GM23338 (cell line): ENCODE measurements around the gene OSBPL6. TPM values are rescaled to one million over a fixed set of nuclear protein-coding genes. Genes with fewer than 3 reads are reported as not detected.

Experiments
- ATAC-seq: fragments of 200-7000 bp; cut with Tn5 transposase; 3 replicates; pipeline ENCODE4 v1.9.1; 2020
- DNase-seq: peaks from one replicate; pipeline ENCODE4 v3.0.0-alpha.2; 2015; ENCODE audit warnings: low spot score
- H2AFZ ChIP-seq: fragments of 200-600 bp; sonication (generic); 2 replicates; pipeline ENCODE4 v1.8.0; 2016; ENCODE audit warnings: antibody characterized with exemption, mild to moderate bottlenecking, moderate library complexity
- H3F3A ChIP-seq: fragments of 200-600 bp; sonication (generic); replicated peaks from 2 replicates; pipeline ENCODE4 v1.8.0; 2017; ENCODE audit warnings: antibody characterized with exemption, mixed run types, low read depth
- H3K27ac ChIP-seq: fragments of 200-600 bp; sonication (generic); 2 replicates; pipeline ENCODE4 v1.6.1; 2016; ENCODE audit warnings: low read depth
- H3K27me3 ChIP-seq: fragments of 200-600 bp; sonication (generic); 2 replicates; pipeline ENCODE4 v1.8.0; 2016; ENCODE audit warnings: mild to moderate bottlenecking, mixed run types, moderate library complexity; ENCODE audit not compliant: insufficient read depth
- H3K36me3 ChIP-seq: fragments of 200-600 bp; sonication (generic); 2 replicates; pipeline ENCODE4 v1.8.0; 2016; ENCODE audit warnings: mild to moderate bottlenecking; ENCODE audit not compliant: insufficient read depth
- H3K4me1 ChIP-seq: fragments of 200-600 bp; sonication (generic); 2 replicates; pipeline ENCODE4 v1.8.0; 2016; ENCODE audit warnings: mild to moderate bottlenecking, moderate library complexity; ENCODE audit not compliant: insufficient read depth
- H3K4me2 ChIP-seq: fragments of 200-600 bp; sonication (generic); 2 replicates; pipeline ENCODE4 v1.7.1; 2017; ENCODE audit warnings: mixed run types
- H3K4me3 ChIP-seq: fragments of 200-600 bp; sonication (generic); 2 replicates; pipeline ENCODE4 v1.6.1; 2016; ENCODE audit warnings: mixed run types
- H3K79me2 ChIP-seq: fragments of 200-600 bp; sonication (generic); replicated peaks from 2 replicates; pipeline ENCODE4 v1.8.0; 2017; ENCODE audit warnings: mild to moderate bottlenecking; ENCODE audit not compliant: insufficient read depth
- H3K9me2 ChIP-seq: fragments of 200-600 bp; sonication (generic); 2 replicates; pipeline ENCODE4 v1.8.0; 2017; ENCODE audit not compliant: insufficient read depth
- H4K20me1 ChIP-seq: fragments of 200-600 bp; sonication (generic); replicated peaks from 2 replicates; pipeline ENCODE4 v1.8.0; 2017; ENCODE audit warnings: mild to moderate bottlenecking; ENCODE audit not compliant: insufficient read depth
- H3K27ac Mint-ChIP-seq: 2 replicates; pipeline ENCODE4 v1.8.0; 2020; ENCODE audit warnings: inconsistent platforms, mild to moderate bottlenecking, moderate library complexity, mixed read lengths
- H3K27me3 Mint-ChIP-seq: 3 replicates; pipeline ENCODE4 v1.8.0; 2022; ENCODE audit warnings: low read depth, mild to moderate bottlenecking, moderate library complexity, mixed read lengths, inconsistent platforms; ENCODE audit not compliant: insufficient read depth, poor library complexity
- H3K36me3 Mint-ChIP-seq: 3 replicates; pipeline ENCODE4 v1.8.0; 2021; ENCODE audit warnings: low read depth, mild to moderate bottlenecking, inconsistent platforms, moderate library complexity, mixed read lengths
- H3K4me1 Mint-ChIP-seq: 3 replicates; pipeline ENCODE4 v1.8.0; 2020; ENCODE audit warnings: mild to moderate bottlenecking, inconsistent platforms, mixed read lengths
- H3K4me3 Mint-ChIP-seq: 3 replicates; pipeline ENCODE4 v1.8.0; 2021; ENCODE audit warnings: moderate library complexity, mild to moderate bottlenecking, inconsistent platforms, mixed read lengths
- H3K9me3 Mint-ChIP-seq: 3 replicates; pipeline ENCODE4 v1.8.0; 2020; ENCODE audit warnings: moderate library complexity, mild to moderate bottlenecking, inconsistent platforms, mixed read lengths
- CREB1 ChIP-seq: fragments of 250-450 bp; sonication (Bioruptor Pico); IDR thresholded peaks from 2 replicates; pipeline ENCODE4 v1.5.0; 2020; ENCODE audit warnings: low read depth, mild to moderate bottlenecking, moderate library complexity
- NANOG ChIP-seq: IDR thresholded peaks from 2 replicates; pipeline ENCODE4 v1.6.1; 2016; ENCODE audit warnings: antibody characterized with exemption, borderline replicate concordance
- STAT1 ChIP-seq: IDR thresholded peaks from one replicate; pipeline ENCODE4 v1.6.1; 2016; ENCODE audit warnings: antibody characterized with exemption; ENCODE audit not compliant: unreplicated experiment
- ZNF114 ChIP-seq: fragments of 250-450 bp; sonication (Bioruptor Pico); IDR thresholded peaks from 2 replicates; pipeline ENCODE4 v1.5.0; 2020; ENCODE audit warnings: mild to moderate bottlenecking, moderate library complexity
- polyA plus RNA-seq: library from polyadenylated mRNA; unstranded; fragments of >200 nt; fragmentation: Nextera tagmentation; extraction: Ambion mirVana; gene quantifications from 2 replicates; pipeline ENCODE4 v1.2.1, GENCODE V29; 2016
- total RNA-seq: library from RNA; depleted of rRNA; stranded (reverse); fragments of >200 nt; shearing (Covaris generic); gene quantifications from 2 replicates; pipeline ENCODE4 v1.2.3, GENCODE V29; 2014
- TF ChIP-seq, protein P1 (sequence below): fragments of 250-450 bp; sonication (Bioruptor Pico); IDR thresholded peaks from 2 replicates; pipeline ENCODE4 v1.5.0; 2020; ENCODE audit warnings: mild to moderate bottlenecking, moderate library complexity
- TF ChIP-seq, protein P2 (sequence below): IDR thresholded peaks from 2 replicates; pipeline ENCODE4 v1.6.1; 2016; ENCODE audit warnings: antibody characterized with exemption
- TF ChIP-seq, protein P3 (sequence below), 2 experiments: fragments of 200-600 bp in 1 of 2; sonication (generic) in 1 of 2; conservative IDR thresholded peaks; 2 replicates each; pipeline versions ENCODE4 v1.5.1 to v1.6.1; 2016 to 2017; ENCODE audit warnings: antibody characterized with exemption in 2 of 2, low read depth in 2 of 2, mild to moderate bottlenecking in 2 of 2, moderate library complexity in 1 of 2
- TF ChIP-seq, protein P4 (sequence below): IDR thresholded peaks from one replicate; pipeline ENCODE4 v1.6.1; 2018; ENCODE audit warnings: antibody characterized with exemption; ENCODE audit not compliant: unreplicated experiment

Gene OSBPL6
- total and polyA plus RNA-seq, 2 experiments from 2014 or later: 6.0 to 8.5 TPM

DNA sequence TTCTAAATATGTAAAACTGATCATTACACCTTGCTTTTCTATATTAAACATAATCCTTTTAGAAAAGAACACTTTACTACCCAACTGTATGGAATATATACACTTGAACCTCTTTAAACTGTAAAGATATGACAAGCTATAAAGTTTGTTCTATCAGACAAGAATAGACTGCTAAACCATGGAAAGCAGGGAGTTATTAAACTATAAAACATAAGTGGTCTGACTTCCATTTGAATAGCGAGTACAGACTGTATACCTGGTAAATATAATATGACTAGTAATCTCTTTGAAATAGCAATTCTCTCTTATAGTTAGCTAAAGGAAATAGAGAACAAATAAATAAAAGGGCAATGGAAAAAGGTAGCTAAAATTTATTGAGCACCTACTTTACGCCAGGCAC is 131.0 kb downstream of the OSBPL6 start (continued):
- TF ChIP-seq, protein P1, sequence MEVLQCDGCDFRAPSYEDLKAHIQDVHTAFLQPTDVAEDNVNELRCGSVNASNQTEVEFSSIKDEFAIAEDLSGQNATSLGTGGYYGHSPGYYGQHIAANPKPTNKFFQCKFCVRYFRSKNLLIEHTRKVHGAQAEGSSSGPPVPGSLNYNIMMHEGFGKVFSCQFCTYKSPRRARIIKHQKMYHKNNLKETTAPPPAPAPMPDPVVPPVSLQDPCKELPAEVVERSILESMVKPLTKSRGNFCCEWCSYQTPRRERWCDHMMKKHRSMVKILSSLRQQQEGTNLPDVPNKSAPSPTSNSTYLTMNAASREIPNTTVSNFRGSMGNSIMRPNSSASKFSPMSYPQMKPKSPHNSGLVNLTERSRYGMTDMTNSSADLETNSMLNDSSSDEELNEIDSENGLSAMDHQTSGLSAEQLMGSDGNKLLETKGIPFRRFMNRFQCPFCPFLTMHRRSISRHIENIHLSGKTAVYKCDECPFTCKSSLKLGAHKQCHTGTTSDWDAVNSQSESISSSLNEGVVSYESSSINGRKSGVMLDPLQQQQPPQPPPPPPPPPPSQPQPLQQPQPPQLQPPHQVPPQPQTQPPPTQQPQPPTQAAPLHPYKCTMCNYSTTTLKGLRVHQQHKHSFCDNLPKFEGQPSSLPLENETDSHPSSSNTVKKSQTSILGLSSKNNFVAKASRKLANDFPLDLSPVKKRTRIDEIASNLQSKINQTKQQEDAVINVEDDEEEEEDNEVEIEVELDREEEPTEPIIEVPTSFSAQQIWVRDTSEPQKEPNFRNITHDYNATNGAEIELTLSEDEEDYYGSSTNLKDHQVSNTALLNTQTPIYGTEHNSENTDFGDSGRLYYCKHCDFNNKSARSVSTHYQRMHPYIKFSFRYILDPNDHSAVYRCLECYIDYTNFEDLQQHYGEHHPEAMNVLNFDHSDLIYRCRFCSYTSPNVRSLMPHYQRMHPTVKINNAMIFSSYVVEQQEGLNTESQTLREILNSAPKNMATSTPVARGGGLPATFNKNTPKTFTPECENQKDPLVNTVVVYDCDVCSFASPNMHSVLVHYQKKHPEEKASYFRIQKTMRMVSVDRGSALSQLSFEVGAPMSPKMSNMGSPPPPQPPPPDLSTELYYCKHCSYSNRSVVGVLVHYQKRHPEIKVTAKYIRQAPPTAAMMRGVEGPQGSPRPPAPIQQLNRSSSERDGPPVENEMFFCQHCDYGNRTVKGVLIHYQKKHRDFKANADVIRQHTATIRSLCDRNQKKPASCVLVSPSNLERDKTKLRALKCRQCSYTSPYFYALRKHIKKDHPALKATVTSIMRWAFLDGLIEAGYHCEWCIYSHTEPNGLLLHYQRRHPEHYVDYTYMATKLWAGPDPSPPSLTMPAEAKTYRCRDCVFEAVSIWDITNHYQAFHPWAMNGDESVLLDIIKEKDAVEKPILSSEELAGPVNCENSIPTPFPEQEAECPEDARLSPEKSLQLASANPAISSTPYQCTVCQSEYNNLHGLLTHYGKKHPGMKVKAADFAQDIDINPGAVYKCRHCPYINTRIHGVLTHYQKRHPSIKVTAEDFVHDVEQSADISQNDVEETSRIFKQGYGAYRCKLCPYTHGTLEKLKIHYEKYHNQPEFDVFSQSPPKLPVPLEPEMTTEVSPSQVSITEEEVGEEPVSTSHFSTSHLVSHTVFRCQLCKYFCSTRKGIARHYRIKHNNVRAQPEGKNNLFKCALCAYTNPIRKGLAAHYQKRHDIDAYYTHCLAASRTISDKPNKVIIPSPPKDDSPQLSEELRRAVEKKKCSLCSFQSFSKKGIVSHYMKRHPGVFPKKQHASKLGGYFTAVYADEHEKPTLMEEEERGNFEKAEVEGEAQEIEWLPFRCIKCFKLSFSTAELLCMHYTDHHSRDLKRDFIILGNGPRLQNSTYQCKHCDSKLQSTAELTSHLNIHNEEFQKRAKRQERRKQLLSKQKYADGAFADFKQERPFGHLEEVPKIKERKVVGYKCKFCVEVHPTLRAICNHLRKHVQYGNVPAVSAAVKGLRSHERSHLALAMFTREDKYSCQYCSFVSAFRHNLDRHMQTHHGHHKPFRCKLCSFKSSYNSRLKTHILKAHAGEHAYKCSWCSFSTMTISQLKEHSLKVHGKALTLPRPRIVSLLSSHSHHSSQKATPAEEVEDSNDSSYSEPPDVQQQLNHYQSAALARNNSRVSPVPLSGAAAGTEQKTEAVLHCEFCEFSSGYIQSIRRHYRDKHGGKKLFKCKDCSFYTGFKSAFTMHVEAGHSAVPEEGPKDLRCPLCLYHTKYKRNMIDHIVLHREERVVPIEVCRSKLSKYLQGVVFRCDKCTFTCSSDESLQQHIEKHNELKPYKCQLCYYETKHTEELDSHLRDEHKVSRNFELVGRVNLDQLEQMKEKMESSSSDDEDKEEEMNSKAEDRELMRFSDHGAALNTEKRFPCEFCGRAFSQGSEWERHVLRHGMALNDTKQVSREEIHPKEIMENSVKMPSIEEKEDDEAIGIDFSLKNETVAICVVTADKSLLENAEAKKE: no peak
- TF ChIP-seq ZNF114 (CRISPR knock-in tag): no peak
- no peak for TF ChIP-seq NANOG
- TF ChIP-seq CREB1 (CRISPR knock-in tag): no peak
- TF ChIP-seq, protein P2, sequence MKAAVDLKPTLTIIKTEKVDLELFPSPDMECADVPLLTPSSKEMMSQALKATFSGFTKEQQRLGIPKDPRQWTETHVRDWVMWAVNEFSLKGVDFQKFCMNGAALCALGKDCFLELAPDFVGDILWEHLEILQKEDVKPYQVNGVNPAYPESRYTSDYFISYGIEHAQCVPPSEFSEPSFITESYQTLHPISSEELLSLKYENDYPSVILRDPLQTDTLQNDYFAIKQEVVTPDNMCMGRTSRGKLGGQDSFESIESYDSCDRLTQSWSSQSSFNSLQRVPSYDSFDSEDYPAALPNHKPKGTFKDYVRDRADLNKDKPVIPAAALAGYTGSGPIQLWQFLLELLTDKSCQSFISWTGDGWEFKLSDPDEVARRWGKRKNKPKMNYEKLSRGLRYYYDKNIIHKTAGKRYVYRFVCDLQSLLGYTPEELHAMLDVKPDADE: no peak
- TF ChIP-seq, protein P3, sequence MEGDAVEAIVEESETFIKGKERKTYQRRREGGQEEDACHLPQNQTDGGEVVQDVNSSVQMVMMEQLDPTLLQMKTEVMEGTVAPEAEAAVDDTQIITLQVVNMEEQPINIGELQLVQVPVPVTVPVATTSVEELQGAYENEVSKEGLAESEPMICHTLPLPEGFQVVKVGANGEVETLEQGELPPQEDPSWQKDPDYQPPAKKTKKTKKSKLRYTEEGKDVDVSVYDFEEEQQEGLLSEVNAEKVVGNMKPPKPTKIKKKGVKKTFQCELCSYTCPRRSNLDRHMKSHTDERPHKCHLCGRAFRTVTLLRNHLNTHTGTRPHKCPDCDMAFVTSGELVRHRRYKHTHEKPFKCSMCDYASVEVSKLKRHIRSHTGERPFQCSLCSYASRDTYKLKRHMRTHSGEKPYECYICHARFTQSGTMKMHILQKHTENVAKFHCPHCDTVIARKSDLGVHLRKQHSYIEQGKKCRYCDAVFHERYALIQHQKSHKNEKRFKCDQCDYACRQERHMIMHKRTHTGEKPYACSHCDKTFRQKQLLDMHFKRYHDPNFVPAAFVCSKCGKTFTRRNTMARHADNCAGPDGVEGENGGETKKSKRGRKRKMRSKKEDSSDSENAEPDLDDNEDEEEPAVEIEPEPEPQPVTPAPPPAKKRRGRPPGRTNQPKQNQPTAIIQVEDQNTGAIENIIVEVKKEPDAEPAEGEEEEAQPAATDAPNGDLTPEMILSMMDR (conservative IDR thresholded peaks at IDR 0.05; ENCODE audit: low read depth in 2 of 2): no peak

DNA sequence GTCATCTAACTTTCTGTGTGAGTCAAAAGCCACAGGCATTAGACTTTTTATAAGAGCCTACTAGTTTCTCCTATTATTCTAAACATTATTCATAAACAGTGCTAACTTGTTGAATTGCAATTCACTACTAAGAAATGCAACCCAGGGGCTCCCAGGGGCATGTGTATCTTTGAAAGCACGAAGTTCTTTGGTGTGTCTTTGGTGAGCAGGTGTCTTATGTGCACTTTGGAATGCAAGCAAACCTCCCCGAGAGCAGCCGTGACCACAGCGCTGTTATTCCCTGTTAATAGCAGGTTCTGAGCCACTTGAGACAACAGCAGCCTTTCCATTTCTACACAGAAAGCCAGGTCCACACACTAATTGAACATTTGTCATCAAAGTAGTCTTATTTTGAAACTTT is 133.2 kb downstream of the OSBPL6 start:
- no peaks in the 10 kb centered on the region for H3K9me2 ChIP-seq
- no peaks in the 10 kb centered on the region for H3K36me3 Mint-ChIP-seq
- H3F3A ChIP-seq: no peaks in the 10 kb centered on the region
- H2AFZ ChIP-seq: no peak overlapping the region
- H3K36me3 ChIP-seq: no peaks in the 10 kb centered on the region
- no peaks in the 10 kb centered on the region; the same call in 2 of the 3 replicates for H3K4me1 Mint-ChIP-seq
- no peaks in the 10 kb centered on the region for H3K27me3 Mint-ChIP-seq
- H3K9me3 Mint-ChIP-seq: no peaks in the 10 kb centered on the region
- H3K4me3 Mint-ChIP-seq: no peak overlapping the region
- H3K27ac Mint-ChIP-seq: no peak overlapping the region
- H3K4me3 ChIP-seq: no peak overlapping the region
- H3K27ac ChIP-seq: no peak overlapping the region
- no peaks in the 10 kb centered on the region for H3K27me3 ChIP-seq
- H3K4me2 ChIP-seq: no peak overlapping the region
- H3K4me1 ChIP-seq: no peaks in the 10 kb centered on the region
- no peak for DNase-seq
- no peaks in the 10 kb centered on the region for H4K20me1 ChIP-seq
- no peaks in the 10 kb centered on the region for H3K79me2 ChIP-seq
- no peak for TF ChIP-seq STAT1
- TF ChIP-seq, protein P4, sequence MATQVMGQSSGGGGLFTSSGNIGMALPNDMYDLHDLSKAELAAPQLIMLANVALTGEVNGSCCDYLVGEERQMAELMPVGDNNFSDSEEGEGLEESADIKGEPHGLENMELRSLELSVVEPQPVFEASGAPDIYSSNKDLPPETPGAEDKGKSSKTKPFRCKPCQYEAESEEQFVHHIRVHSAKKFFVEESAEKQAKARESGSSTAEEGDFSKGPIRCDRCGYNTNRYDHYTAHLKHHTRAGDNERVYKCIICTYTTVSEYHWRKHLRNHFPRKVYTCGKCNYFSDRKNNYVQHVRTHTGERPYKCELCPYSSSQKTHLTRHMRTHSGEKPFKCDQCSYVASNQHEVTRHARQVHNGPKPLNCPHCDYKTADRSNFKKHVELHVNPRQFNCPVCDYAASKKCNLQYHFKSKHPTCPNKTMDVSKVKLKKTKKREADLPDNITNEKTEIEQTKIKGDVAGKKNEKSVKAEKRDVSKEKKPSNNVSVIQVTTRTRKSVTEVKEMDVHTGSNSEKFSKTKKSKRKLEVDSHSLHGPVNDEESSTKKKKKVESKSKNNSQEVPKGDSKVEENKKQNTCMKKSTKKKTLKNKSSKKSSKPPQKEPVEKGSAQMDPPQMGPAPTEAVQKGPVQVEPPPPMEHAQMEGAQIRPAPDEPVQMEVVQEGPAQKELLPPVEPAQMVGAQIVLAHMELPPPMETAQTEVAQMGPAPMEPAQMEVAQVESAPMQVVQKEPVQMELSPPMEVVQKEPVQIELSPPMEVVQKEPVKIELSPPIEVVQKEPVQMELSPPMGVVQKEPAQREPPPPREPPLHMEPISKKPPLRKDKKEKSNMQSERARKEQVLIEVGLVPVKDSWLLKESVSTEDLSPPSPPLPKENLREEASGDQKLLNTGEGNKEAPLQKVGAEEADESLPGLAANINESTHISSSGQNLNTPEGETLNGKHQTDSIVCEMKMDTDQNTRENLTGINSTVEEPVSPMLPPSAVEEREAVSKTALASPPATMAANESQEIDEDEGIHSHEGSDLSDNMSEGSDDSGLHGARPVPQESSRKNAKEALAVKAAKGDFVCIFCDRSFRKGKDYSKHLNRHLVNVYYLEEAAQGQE: no peak
- ATAC-seq: no peak
